ENCODE measurements around the gene FAM120AOS.

The FAM120AOS gene

GRCh38 chr9:93460689-93461413 lies 7.5 kb upstream of the FAM120AOS start:
- Histone ChIP-seq H4K20me1 (ENCODE audit: insufficient read depth, low read length) (no peaks in the 10 kb centered on the region), H3K27me3 (ENCODE audit: insufficient read depth, low read length) (no peaks in the 10 kb centered on the region), H3K27ac (ENCODE audit: low read depth, low read length, poor library complexity, severe bottlenecking) (peak overlapping the region; percentile 86), H3K9me3 (ENCODE audit: low read length) (no peaks in the 10 kb centered on the region), H3K36me3 (ENCODE audit: insufficient read depth, low read length) (peaks cover 21% of the 10 kb centered on the region; the same call in 1 of the 2 replicates), H2AFZ (ENCODE audit: low read length) (no peak overlapping the region), H3K4me3 (ENCODE audit: low read depth, low read length, poor library complexity, severe bottlenecking) (peak overlapping the region; percentile 15), H3K9ac (ENCODE audit: low read length) (peak overlapping the region; percentile 36), H3K4me1 (ENCODE audit: insufficient read depth, low read length, severe bottlenecking) (peaks cover 91% of the 10 kb centered on the region), H3K9me2 (ENCODE audit: low read depth, low read length) (no peaks in the 10 kb centered on the region), H3K79me2 (ENCODE audit: insufficient read depth, low read length) (peaks cover 100% of the 10 kb centered on the region), H3K4me2 (ENCODE audit: low read length) (peak overlapping the region; percentile 60), H3F3A (ENCODE audit: insufficient read depth, low read length) (no peaks in the 10 kb centered on the region; the same call in 1 of the 2 replicates)
- no peak for TF ChIP-seq EZH2 (IDR thresholded peaks at IDR 0.05; ENCODE audit: borderline replicate concordance, low read length)

- Histone ChIP-seq H3K9ac (ENCODE audit: low read length) (peak overlapping the region; percentile 7; the same call in 1 of the 2 replicates), H3K4me2 (ENCODE audit: low read length) (peak overlapping the region; percentile 60; the same call in 1 of the 2 replicates), H3K27me3 (ENCODE audit: insufficient read depth, low read length) (no peaks in the 10 kb centered on the region), H3K9me2 (ENCODE audit: low read depth, low read length) (no peaks in the 10 kb centered on the region), H3K36me3 (ENCODE audit: insufficient read depth, low read length) (peaks cover 31% of the 10 kb centered on the region; the same call in 1 of the 2 replicates), H3K27ac (ENCODE audit: low read depth, low read length, poor library complexity, severe bottlenecking) (peak overlapping the region; percentile 86), H4K20me1 (ENCODE audit: insufficient read depth, low read length) (no peaks in the 10 kb centered on the region), H3F3A (ENCODE audit: insufficient read depth, low read length) (no peaks in the 10 kb centered on the region; the same call in 1 of the 2 replicates), H3K4me1 (ENCODE audit: insufficient read depth, low read length, severe bottlenecking) (peaks cover 91% of the 10 kb centered on the region), H3K9me3 (ENCODE audit: low read length) (no peaks in the 10 kb centered on the region), H2AFZ (ENCODE audit: low read length) (no peak overlapping the region), H3K79me2 (ENCODE audit: insufficient read depth, low read length) (peaks cover 100% of the 10 kb centered on the region), H3K4me3 (ENCODE audit: low read depth, low read length, poor library complexity, severe bottlenecking) (no peak overlapping the region)
- TF ChIP-seq CTCF (IDR thresholded peaks at IDR 0.05; ENCODE audit: low read length) (no peak), EZH2 (IDR thresholded peaks at IDR 0.05; ENCODE audit: borderline replicate concordance, low read length) (no peak)
Measured at GRCh38 chr9:93459432-93459847, 6.1 kb upstream of the FAM120AOS start.

GRCh38 chr9:93458712-93459111 lies 5.3 kb upstream of the FAM120AOS start:
- H3K27ac ChIP-seq (ENCODE audit: low read depth, low read length, poor library complexity, severe bottlenecking), result peak overlapping the region; percentile 86
- H3K4me3 ChIP-seq (ENCODE audit: low read depth, low read length, poor library complexity, severe bottlenecking), result no peak overlapping the region
- no peaks in the 10 kb centered on the region for H3K27me3 ChIP-seq (ENCODE audit: insufficient read depth, low read length)
- no peak overlapping the region for H3K9ac ChIP-seq (ENCODE audit: low read length)
- no peaks in the 10 kb centered on the region for H4K20me1 ChIP-seq (ENCODE audit: insufficient read depth, low read length)
- H3K4me1 ChIP-seq (ENCODE audit: insufficient read depth, low read length, severe bottlenecking), result peaks cover 91% of the 10 kb centered on the region
- peaks cover 38% of the 10 kb centered on the region; the same call in 1 of the 2 replicates for H3K36me3 ChIP-seq (ENCODE audit: insufficient read depth, low read length)
- TF ChIP-seq CTCF (IDR thresholded peaks at IDR 0.05; ENCODE audit: low read length) (no peak), EZH2 (IDR thresholded peaks at IDR 0.05; ENCODE audit: borderline replicate concordance, low read length) (no peak)
- peak overlapping the region; percentile 60; the same call in 1 of the 2 replicates for H3K4me2 ChIP-seq (ENCODE audit: low read length)
- no peaks in the 10 kb centered on the region for H3K9me2 ChIP-seq (ENCODE audit: low read depth, low read length)
- peaks cover 100% of the 10 kb centered on the region for H3K79me2 ChIP-seq (ENCODE audit: insufficient read depth, low read length)
- H3F3A ChIP-seq (ENCODE audit: insufficient read depth, low read length), result no peaks in the 10 kb centered on the region; the same call in 1 of the 2 replicates
- H3K9me3 ChIP-seq (ENCODE audit: low read length), result no peaks in the 10 kb centered on the region
- H2AFZ ChIP-seq (ENCODE audit: low read length), result no peak overlapping the region

All from OCI-LY1 (cell line).